H1 (cell line): Measurements from ENCODE around the gene ZNF765.

Experiments
- CTCF ChIP-seq, 3 experiments: IDR thresholded peaks; 1 replicate in 2 of 3; 2 replicates in 1 of 3; pipeline versions ENCODE4 v1.5.1 to v1.6.1; 2011; ENCODE audit warnings: low read length in 3 of 3, mild to moderate bottlenecking in 3 of 3, inconsistent platforms in 2 of 3, low read depth in 1 of 3, moderate library complexity in 1 of 3; ENCODE audit not compliant: insufficient read depth in 1 of 3; ENCODE audit errors: control extremely low read depth in 1 of 3
- EZH2 ChIP-seq: fragments of 200-600 bp; sonication (generic); IDR thresholded peaks from 2 replicates; pipeline ENCODE4 v1.7.1; 2012; ENCODE audit warnings: low read depth, mild to moderate bottlenecking, moderate library complexity, low read length, inconsistent platforms; ENCODE audit not compliant: severe bottlenecking
- GABPA ChIP-seq: IDR thresholded peaks from 2 replicates; pipeline ENCODE4 v1.6.1; 2011; ENCODE audit warnings: mild to moderate bottlenecking, low read length, moderate library complexity, borderline replicate concordance; ENCODE audit not compliant: insufficient read depth
- JUND ChIP-seq: IDR thresholded peaks from 2 replicates; pipeline ENCODE4 v1.6.1; 2011; ENCODE audit warnings: mild to moderate bottlenecking, improper control_type of control experiment, low read length
- POLR2A ChIP-seq, 2 experiments: IDR thresholded peaks; 1 replicate in 1 of 2; 2 replicates in 1 of 2; pipeline ENCODE4 v1.6.1; 2011; ENCODE audit warnings: low read depth in 2 of 2, low read length in 2 of 2, mild to moderate bottlenecking in 2 of 2; ENCODE audit errors: control extremely low read depth in 1 of 2
- POLR2AphosphoS5 ChIP-seq: IDR thresholded peaks from 2 replicates; pipeline ENCODE4 v1.6.1; 2011; ENCODE audit warnings: low read depth, low read length
- RFX5 ChIP-seq: IDR thresholded peaks from 2 replicates; pipeline ENCODE4 v1.6.1; 2011; ENCODE audit warnings: low read depth, low read length, improper control_type of control experiment, borderline replicate concordance

GRCh38 chr19:53372196-53372595 lies 22.8 kb upstream of the ZNF765 start:
- TF ChIP-seq EZH2: no peak
- no peak for TF ChIP-seq CTCF (IDR thresholded peaks at IDR 0.05; ENCODE audit: control extremely low read depth in 1 of 3, insufficient read depth in 1 of 3, low read depth in 1 of 3, low read length in 3 of 3)
- no peak for TF ChIP-seq JUND
- TF ChIP-seq POLR2AphosphoS5: no peak
- TF ChIP-seq POLR2A (IDR thresholded peaks at IDR 0.05; ENCODE audit: control extremely low read depth in 1 of 2, low read depth in 2 of 2, low read length in 2 of 2): no peak
- no peak for TF ChIP-seq GABPA
- no peak for TF ChIP-seq RFX5
